ENCODE data around the gene ASMT. TPM values are rescaled to one million over a fixed set of nuclear protein-coding genes. Genes with fewer than 3 reads are reported as not detected.

The ASMT gene
- total RNA-seq, 1 donor from 2014 or later: not detected

DNA sequence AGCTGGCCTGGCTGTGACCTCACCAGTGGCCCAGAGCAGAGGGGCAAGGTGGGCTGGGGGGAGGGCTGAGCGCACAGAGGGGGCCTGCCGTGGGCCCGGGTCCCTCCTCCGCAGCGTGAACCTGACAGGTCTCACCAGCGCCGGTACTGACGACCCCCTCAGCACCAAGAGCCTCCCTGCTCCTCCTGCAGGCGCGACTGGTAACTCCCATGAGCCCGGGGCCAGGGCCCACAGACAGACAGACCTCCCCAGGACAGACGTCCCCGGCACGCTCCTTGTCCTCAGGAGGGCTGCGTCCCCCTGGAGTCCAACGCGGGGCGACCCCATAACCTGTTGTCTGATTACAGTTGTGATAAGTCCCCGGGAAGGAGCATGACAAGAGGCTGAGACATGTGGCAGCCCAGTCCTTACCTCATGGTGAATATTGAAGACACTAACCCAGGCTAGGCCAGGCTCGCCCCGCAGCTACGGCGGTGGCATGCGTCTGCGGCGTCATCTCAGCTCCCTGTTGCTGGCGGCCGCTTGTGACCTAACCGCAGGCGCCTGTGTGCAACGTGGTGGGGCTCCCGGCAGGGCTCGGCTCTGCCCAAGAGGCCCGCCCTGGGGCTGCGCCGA is 15.0 kb upstream of the ASMT start:
- FAIRE-seq: no peak
- no peak for TF ChIP-seq EZH2 (IDR thresholded peaks at IDR 0.05; ENCODE audit: insufficient read depth, low read length)
- TF ChIP-seq, protein P1, sequence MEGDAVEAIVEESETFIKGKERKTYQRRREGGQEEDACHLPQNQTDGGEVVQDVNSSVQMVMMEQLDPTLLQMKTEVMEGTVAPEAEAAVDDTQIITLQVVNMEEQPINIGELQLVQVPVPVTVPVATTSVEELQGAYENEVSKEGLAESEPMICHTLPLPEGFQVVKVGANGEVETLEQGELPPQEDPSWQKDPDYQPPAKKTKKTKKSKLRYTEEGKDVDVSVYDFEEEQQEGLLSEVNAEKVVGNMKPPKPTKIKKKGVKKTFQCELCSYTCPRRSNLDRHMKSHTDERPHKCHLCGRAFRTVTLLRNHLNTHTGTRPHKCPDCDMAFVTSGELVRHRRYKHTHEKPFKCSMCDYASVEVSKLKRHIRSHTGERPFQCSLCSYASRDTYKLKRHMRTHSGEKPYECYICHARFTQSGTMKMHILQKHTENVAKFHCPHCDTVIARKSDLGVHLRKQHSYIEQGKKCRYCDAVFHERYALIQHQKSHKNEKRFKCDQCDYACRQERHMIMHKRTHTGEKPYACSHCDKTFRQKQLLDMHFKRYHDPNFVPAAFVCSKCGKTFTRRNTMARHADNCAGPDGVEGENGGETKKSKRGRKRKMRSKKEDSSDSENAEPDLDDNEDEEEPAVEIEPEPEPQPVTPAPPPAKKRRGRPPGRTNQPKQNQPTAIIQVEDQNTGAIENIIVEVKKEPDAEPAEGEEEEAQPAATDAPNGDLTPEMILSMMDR (IDR thresholded peaks at IDR 0.05; ENCODE audit: insufficient read depth, low read depth, low read length): no peak
- Mint-ChIP-seq H3K27me3 (ENCODE audit: low read depth, unreplicated experiment) (peaks cover 8% of the 10 kb centered on the region), H3K36me3 (ENCODE audit: low read depth, unreplicated experiment) (peaks cover 4% of the 10 kb centered on the region), H3K9me3 (ENCODE audit: unreplicated experiment) (peaks cover 11% of the 10 kb centered on the region), H3K4me1 (ENCODE audit: low read depth, unreplicated experiment) (no peaks in the 10 kb centered on the region), H3K4me3 (ENCODE audit: unreplicated experiment) (no peak overlapping the region), H3K27ac (ENCODE audit: unreplicated experiment) (no peak overlapping the region)
- H3K4me2 ChIP-seq (ENCODE audit: low read length): no peak overlapping the region
- H3K27me3 ChIP-seq (ENCODE audit: insufficient read depth, low read length): no peaks in the 10 kb centered on the region
- DNase-seq (ENCODE audit: low read depth): no peak
- H3K79me2 ChIP-seq (ENCODE audit: insufficient read depth, low read length): peaks cover 54% of the 10 kb centered on the region
- H3K4me1 ChIP-seq (ENCODE audit: insufficient read depth, low read length): no peaks in the 10 kb centered on the region
- H2AFZ ChIP-seq (ENCODE audit: low read depth, low read length): no peak overlapping the region
- no peak overlapping the region for H3K27ac ChIP-seq (ENCODE audit: low read depth, low read length)
- no peak overlapping the region for H3K9ac ChIP-seq (ENCODE audit: low read length)
- peaks cover 20% of the 10 kb centered on the region for H3K36me3 ChIP-seq (ENCODE audit: insufficient read depth, low read length)
- no peak overlapping the region for H3K4me3 ChIP-seq (ENCODE audit: insufficient read depth, low read depth, low read length)
- peaks cover 71% of the 10 kb centered on the region for H4K20me1 ChIP-seq (ENCODE audit: insufficient read depth, low read length)
- no peaks in the 10 kb centered on the region for H3K9me3 ChIP-seq (ENCODE audit: insufficient read depth, low read depth, low read length)

DNA sequence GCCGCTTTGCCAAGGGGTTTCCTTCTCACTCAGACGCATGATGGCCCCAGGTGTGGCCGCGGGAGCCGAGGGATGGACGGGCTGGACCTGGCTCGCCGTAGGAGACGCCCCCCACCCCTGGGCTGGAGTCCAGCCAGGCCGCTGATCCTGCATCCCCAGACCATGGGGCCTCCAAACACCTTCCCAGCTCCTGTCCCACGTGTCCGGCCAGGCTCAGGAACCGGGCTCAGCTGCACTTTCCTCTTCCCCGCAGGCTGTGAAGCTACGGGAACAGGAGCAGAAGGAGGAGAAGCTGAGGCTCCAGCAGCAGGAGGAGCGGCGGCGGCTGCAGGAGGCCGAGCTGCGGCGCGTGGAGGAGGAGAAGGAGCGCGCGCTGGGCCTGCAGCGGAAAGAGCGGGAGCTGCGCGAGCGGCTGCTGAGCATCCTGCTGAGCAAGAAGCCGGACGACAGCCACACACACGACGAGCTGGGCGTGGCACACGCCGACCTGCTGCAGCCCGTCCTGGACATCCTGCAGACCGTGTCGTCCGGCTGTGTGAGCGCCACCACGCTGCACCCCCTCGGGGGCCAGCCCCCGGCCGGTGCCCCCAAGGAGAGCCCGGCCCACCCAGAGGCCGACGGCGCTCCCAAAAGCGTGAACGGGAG is 14.3 kb upstream of the ASMT start:
- no peak overlapping the region for H3K27ac ChIP-seq (ENCODE audit: low read depth, low read length)
- no peak overlapping the region for H3K4me3 Mint-ChIP-seq (ENCODE audit: unreplicated experiment)
- no peak overlapping the region for H3K4me3 ChIP-seq (ENCODE audit: insufficient read depth, low read depth, low read length)
- H3K36me3 ChIP-seq (ENCODE audit: insufficient read depth, low read length): peaks cover 19% of the 10 kb centered on the region
- H3K9me3 ChIP-seq (ENCODE audit: insufficient read depth, low read depth, low read length): no peaks in the 10 kb centered on the region
- H3K9me3 Mint-ChIP-seq (ENCODE audit: unreplicated experiment): peaks cover 11% of the 10 kb centered on the region
- H3K4me1 ChIP-seq (ENCODE audit: insufficient read depth, low read length): no peaks in the 10 kb centered on the region
- no peak overlapping the region for H3K27ac Mint-ChIP-seq (ENCODE audit: unreplicated experiment)
- TF ChIP-seq, protein P1 (IDR thresholded peaks at IDR 0.05; ENCODE audit: insufficient read depth, low read depth, low read length): no peak
- TF ChIP-seq EZH2 (IDR thresholded peaks at IDR 0.05; ENCODE audit: insufficient read depth, low read length): no peak
- no peaks in the 10 kb centered on the region for H3K27me3 ChIP-seq (ENCODE audit: insufficient read depth, low read length)
- H3K36me3 Mint-ChIP-seq (ENCODE audit: low read depth, unreplicated experiment): peaks cover 4% of the 10 kb centered on the region
- H2AFZ ChIP-seq (ENCODE audit: low read depth, low read length): no peak overlapping the region
- H3K79me2 ChIP-seq (ENCODE audit: insufficient read depth, low read length): peaks cover 47% of the 10 kb centered on the region
- FAIRE-seq (no peak), DNase-seq (ENCODE audit: low read depth) (no peak)
- peaks cover 8% of the 10 kb centered on the region for H3K27me3 Mint-ChIP-seq (ENCODE audit: low read depth, unreplicated experiment)
- no peak overlapping the region for H3K4me2 ChIP-seq (ENCODE audit: low read length)
- H4K20me1 ChIP-seq (ENCODE audit: insufficient read depth, low read length): peaks cover 67% of the 10 kb centered on the region
- no peaks in the 10 kb centered on the region for H3K4me1 Mint-ChIP-seq (ENCODE audit: low read depth, unreplicated experiment)
- no peak overlapping the region for H3K9ac ChIP-seq (ENCODE audit: low read length)

Measured in astrocyte (in vitro differentiated cells and primary cell).